Activated CD8-positive, alpha-beta memory T cell treated with anti-CD3 and anti-CD28 coated beads, Interleukin-2, amount 50 U/mL, for 24 hours (primary cell): Measurements from ENCODE around the gene AHDC1.

Experiments used
- DNase-seq: peaks from one replicate; pipeline ENCODE4 v3.0.0-alpha.2; 2020; ENCODE audit errors: extremely low read depth

Gene AHDC1

GRCh38 chr1:27531959-27532685 lies 71.8 kb downstream of the AHDC1 start:
- DNase-seq: no peak

DNA sequence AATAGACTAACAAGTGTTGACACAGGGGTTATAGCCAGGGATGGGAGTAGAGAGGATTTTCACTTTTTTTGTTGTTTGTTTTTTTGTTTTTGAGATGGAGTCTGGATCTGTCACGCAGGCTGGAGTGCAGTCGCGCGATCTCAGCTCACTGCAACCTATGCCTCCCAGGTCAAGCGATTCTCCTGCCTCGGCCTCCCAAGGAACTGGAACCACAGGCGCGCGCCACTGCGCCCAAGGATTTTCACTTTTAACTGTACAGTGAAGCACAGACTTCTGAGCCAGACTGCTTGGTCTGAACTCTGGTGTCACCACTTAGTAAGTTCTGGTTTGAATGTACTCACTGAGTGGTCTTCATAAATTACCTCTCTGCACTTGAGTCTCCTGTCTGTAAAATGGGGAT lies 73.8 kb downstream of the AHDC1 start:
- no peak for DNase-seq

DNA sequence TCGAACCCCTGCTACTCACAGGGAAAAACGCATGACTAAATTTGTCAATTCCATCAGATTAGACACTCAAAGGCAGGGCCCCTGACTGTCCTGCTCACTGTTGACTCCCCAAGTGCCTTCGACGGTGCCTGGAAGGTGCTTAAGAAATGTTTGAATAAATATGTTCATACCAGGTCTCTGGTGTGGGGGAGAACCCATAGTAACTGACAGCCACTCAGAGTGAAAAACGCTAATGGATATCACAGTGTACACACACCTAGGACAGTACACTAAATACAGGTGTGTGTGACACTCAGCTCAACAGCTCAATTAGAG lies 74.3 kb downstream of the AHDC1 start:
- DNase-seq: no peak

GRCh38 chr1:27528818-27529703 lies 74.9 kb downstream of the AHDC1 start:
- DNase-seq: no peak

GRCh38 chr1:27527890-27528817 lies 75.8 kb downstream of the AHDC1 start:
- DNase-seq: no peak

DNA sequence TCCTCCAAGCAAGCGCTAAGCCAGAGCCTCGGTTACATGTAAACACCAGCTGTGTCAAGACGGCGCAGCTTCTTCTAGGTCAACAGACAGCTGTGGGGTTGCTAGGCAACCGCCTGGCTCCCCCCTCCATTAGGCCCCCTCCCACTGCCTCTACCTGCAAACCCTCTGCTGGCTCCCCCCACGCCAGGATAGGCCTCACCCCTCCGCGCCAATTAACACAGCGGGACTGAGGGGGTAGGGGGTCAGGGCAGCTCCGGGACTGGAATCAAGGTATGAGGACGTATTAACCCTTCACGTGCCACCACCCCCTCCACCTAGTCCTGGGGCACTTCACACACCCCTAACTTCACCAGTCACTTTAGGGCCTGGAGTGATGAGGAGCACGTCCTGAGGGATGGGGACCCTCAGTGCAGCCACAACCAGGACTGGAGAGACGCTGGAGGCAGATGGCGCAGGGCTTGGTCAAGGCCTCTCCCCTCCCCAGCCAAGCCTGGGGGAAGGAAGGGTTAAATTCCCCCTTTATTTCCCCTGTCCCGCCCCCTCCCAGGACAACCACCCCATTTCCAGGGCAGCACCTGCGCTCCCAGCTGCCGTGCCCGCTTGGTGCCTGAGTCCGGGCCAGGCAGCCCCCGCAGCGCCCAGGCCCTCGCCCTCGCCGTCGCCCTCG lies 76.6 kb downstream of the AHDC1 start:
- no peak for DNase-seq

GRCh38 chr1:27526569-27527222 lies 77.2 kb downstream of the AHDC1 start:
- no peak for DNase-seq

GRCh38 chr1:27525296-27526272 lies 78.4 kb downstream of the AHDC1 start:
- DNase-seq: no peak

GRCh38 chr1:27523337-27524020 lies 80.5 kb downstream of the AHDC1 start:
- DNase-seq: no peak

GRCh38 chr1:27522432-27523336 lies 81.3 kb downstream of the AHDC1 start:
- peak; percentile 46 for DNase-seq

- DNase-seq: no peak
These were observed 82.0 kb downstream of the AHDC1 start for GRCh38 chr1:27521861-27522431.

DNA sequence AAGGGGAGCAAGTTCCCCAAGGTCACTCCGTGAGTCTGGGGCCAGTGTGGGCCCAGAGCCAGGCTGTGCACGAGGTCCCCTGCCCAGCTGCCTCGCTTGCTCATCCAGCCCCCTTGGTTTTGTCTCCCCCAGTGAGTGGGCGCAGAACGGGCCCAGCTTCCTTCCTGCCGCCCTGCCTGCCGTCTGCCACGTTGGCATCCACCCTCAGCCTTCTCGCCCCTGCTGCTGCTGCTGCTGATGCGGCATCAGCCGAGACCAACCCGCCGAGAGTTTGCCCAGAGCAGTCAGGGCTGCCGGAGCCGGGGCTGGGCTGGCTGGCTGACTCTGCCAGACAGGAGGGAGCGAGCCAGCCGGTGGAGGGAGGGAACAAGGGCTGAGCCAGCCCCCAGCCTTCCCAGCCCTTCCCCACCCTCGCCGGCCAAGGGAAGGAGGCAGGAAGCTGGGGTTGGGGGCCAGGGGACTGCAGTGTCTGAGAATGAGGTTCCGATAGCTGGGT lies 82.6 kb downstream of the AHDC1 start:
- no peak for DNase-seq

- DNase-seq: no peak
These were observed 83.3 kb downstream of the AHDC1 start for GRCh38 chr1:27520651-27521050.

GRCh38 chr1:27519331-27520258 lies 84.3 kb downstream of the AHDC1 start:
- DNase-seq: no peak

- DNase-seq: no peak
These were observed 85.1 kb downstream of the AHDC1 start for GRCh38 chr1:27518808-27519207.

- no peak for DNase-seq
These were observed 85.8 kb downstream of the AHDC1 start for GRCh38 chr1:27517907-27518718.
